Breast epithelium (tissue), 3 donors: ENCODE data around the gene UPK3B.
"Not testable (repeated sequence)": the region's sequence is repeated elsewhere in the genome, so short reads cannot be mapped to it uniquely, and the experiment has no call there.

Experiments
- CTCF ChIP-seq, 3 donors: fragments of 450-650 bp; IDR thresholded peaks; one replicate each; pipeline ENCODE4 v1.5.1; 2016 to 2017; ENCODE audit warnings: antibody characterized with exemption in 3 of 3, mild to moderate bottlenecking in 3 of 3, moderate library complexity in 3 of 3
- POLR2AphosphoS5 ChIP-seq, 3 donors: sonication (generic); formaldehyde crosslinking; IDR thresholded peaks; one replicate each; pipeline ENCODE4 v1.6.1; 2017; ENCODE audit warnings: antibody characterized with exemption in 3 of 3

GRCh38 chr7:76543197-76543596 is 32.8 kb downstream of the UPK3B start, which contains the start of gene SPDYE16:
- not testable (repeated sequence) for TF ChIP-seq CTCF, POLR2AphosphoS5 (IDR thresholded peaks at IDR 0.05)
